Lung (tissue), 12 donors: ENCODE data around the gene NUCKS1. TPM values are rescaled to one million over a fixed set of nuclear protein-coding genes. Genes with fewer than 3 reads are reported as not detected.

Source experiments
- ATAC-seq: fragments of 200-7000 bp; cut with Tn5 transposase; one replicate; pipeline ENCODE4 v1.9.1; 2020; ENCODE audit warnings: moderate number of reproducible peaks; ENCODE audit not compliant: insufficient read depth, low FRiP score
- DNase-seq, 3 donors: peaks; one replicate each; pipeline ENCODE4 v3.0.0-alpha.2; 2013 to 2017
- H3K27ac ChIP-seq, 2 donors: one replicate each; pipeline ENCODE4 v1.5.1; 2013; ENCODE audit warnings: mild to moderate bottlenecking in 2 of 2, moderate library complexity in 2 of 2, control low read depth in 1 of 2, inconsistent platforms in 1 of 2, low read depth in 1 of 2, low read length in 1 of 2
- H3K27me3 ChIP-seq, 3 donors: one replicate each; pipeline ENCODE4 v1.5.1; 2013; ENCODE audit warnings: low read length in 2 of 3; ENCODE audit not compliant: control insufficient read depth in 3 of 3, insufficient read depth in 3 of 3
- H3K36me3 ChIP-seq, 4 donors: one replicate each; pipeline ENCODE4 v1.5.1; 2013; ENCODE audit warnings: low read length in 4 of 4, mild to moderate bottlenecking in 1 of 4, moderate library complexity in 1 of 4; ENCODE audit not compliant: control insufficient read depth in 4 of 4, insufficient read depth in 4 of 4
- H3K4me1 ChIP-seq, 5 donors: one replicate each; pipeline ENCODE4 v1.5.1; 2013; ENCODE audit warnings: low read length in 5 of 5, mild to moderate bottlenecking in 2 of 5, moderate library complexity in 1 of 5; ENCODE audit not compliant: control insufficient read depth in 5 of 5, insufficient read depth in 5 of 5
- H3K4me3 ChIP-seq: one replicate; pipeline ENCODE4 v1.5.1; 2013; ENCODE audit warnings: mild to moderate bottlenecking, control low read depth, moderate library complexity
- H3K9ac ChIP-seq, 2 donors: one replicate each; pipeline ENCODE4 v1.5.1; 2013; ENCODE audit warnings: low read length in 2 of 2, control low read depth in 1 of 2; ENCODE audit not compliant: insufficient read depth in 1 of 2
- H3K9me3 ChIP-seq, 4 donors: one replicate each; pipeline ENCODE4 v1.5.1; 2013; ENCODE audit warnings: low read length in 3 of 4, mild to moderate bottlenecking in 1 of 4, moderate library complexity in 1 of 4; ENCODE audit not compliant: control insufficient read depth in 4 of 4, insufficient read depth in 3 of 4
- CTCF ChIP-seq: IDR thresholded peaks from 2 replicates; pipeline ENCODE4 v1.5.1; 2012; ENCODE audit warnings: mild to moderate bottlenecking; ENCODE audit errors: control extremely low read depth, extremely low read depth
- WGBS, 2 donors: extraction: QIAGEN DNeasy Blood & Tissue Kit; methylation state at CpG; one replicate each; pipeline ENCODE4 v1.1.7; 2013; 5-methylcytosine and 5-hydroxymethylcytosine counted together
- polyA plus RNA-seq, 2 donors: library from polyadenylated mRNA; stranded (reverse); fragments of 200-250 nt; gene quantifications; one replicate each; pipeline ENCODE4 v1.2.1, GENCODE V29; 2013
- total RNA-seq, 2 donors: library from RNA; depleted of rRNA in 1 of 2; stranded (reverse); fragments of >200 nt in 1 of 2; gene quantifications; one replicate each; pipeline ENCODE4 v1.2.1, GENCODE V29; 2014 to 2021
- donor health status: control.
- donor health status: control.
- donor health status: Bipolar disorder and iron deficiency.
- donor health status: healthy.
- donor health status: DM: yes; HTN: yes; CAD: no.

The NUCKS1 gene
- total and polyA plus RNA-seq, 4 donors, result 28.6 to 285 (median 82.6) TPM

GRCh38 chr1:205670611-205671430 is 79.2 kb downstream of the NUCKS1 start:
- no peak for ATAC-seq
- no peaks in the 10 kb centered on the region for H3K36me3 ChIP-seq
- no peak overlapping the region for H3K4me3 ChIP-seq
- H3K27ac ChIP-seq, result no peak overlapping the region
- no peak for TF ChIP-seq CTCF
- no peak overlapping the region for H3K9ac ChIP-seq
- 81 to 83% methylated on average over 13 of the region's 13 CpGs for WGBS, 2 donors
- peaks cover 0 to 3% (median 0%) of the 10 kb centered on the region in 4 donors for H3K9me3 ChIP-seq
- peak in 1 of 3 donors; percentile 45 for DNase-seq
- H3K4me1 ChIP-seq, result peaks cover 0 to 54% (median 4%) of the 10 kb centered on the region in 5 donors
- H3K27me3 ChIP-seq, result no peaks in the 10 kb centered on the region

- no peaks in the 10 kb centered on the region for H3K36me3 ChIP-seq
- ATAC-seq (no peak), DNase-seq (no peak)
- no peak overlapping the region for H3K27ac ChIP-seq
- whole genome bisulfite sequencing, 2 donors, result 86 to 87% methylated on average over 5 of the region's 5 CpGs
- no peak overlapping the region for H3K4me3 ChIP-seq
- no peaks in the 10 kb centered on the region for H3K27me3 ChIP-seq
- TF ChIP-seq CTCF, result no peak
- H3K4me1 ChIP-seq, result peaks cover 0 to 48% (median 4%) of the 10 kb centered on the region in 5 donors
- H3K9ac ChIP-seq, result no peak overlapping the region
- H3K9me3 ChIP-seq, result peaks cover 0 to 3% (median 0%) of the 10 kb centered on the region in 4 donors
Observed at GRCh38 chr1:205670150-205670446, 79.9 kb downstream of the NUCKS1 start.

GRCh38 chr1:205669341-205670149 is 80.4 kb downstream of the NUCKS1 start:
- no peak for ATAC-seq
- TF ChIP-seq CTCF, result no peak
- no peak overlapping the region for H3K9ac ChIP-seq

More at GRCh38 chr1:205669341-205670149, 80.4 kb downstream of the NUCKS1 start:
- DNase-seq, result no peak
- Histone ChIP-seq H3K4me3 (no peak overlapping the region), H3K27me3 (no peaks in the 10 kb centered on the region), H3K9me3 (peaks cover 0 to 3% (median 0%) of the 10 kb centered on the region in 4 donors), H3K4me1 (peaks cover 0 to 48% (median 4%) of the 10 kb centered on the region in 5 donors), H3K27ac (peak overlapping the region in 1 of 2 donors; percentile 4), H3K36me3 (no peaks in the 10 kb centered on the region)
- 44 to 52% methylated on average over 20 of the region's 20 CpGs for WGBS, 2 donors
